B cell (primary cell): Measurements from ENCODE around the gene CTPS2.

Source experiments
- EZH2 ChIP-seq: IDR thresholded peaks from 2 replicates; pipeline ENCODE4 v1.6.1; 2012; ENCODE audit warnings: borderline replicate concordance, low read depth, mild to moderate bottlenecking, moderate library complexity, low read length; ENCODE audit not compliant: insufficient read depth, poor library complexity, severe bottlenecking
- TF ChIP-seq, protein P1 (sequence below): fragments of 200-600 bp; IDR thresholded peaks from one replicate; pipeline ENCODE4 v1.8.0; 2022; ENCODE audit warnings: antibody characterized with exemption, mild to moderate bottlenecking

DNA sequence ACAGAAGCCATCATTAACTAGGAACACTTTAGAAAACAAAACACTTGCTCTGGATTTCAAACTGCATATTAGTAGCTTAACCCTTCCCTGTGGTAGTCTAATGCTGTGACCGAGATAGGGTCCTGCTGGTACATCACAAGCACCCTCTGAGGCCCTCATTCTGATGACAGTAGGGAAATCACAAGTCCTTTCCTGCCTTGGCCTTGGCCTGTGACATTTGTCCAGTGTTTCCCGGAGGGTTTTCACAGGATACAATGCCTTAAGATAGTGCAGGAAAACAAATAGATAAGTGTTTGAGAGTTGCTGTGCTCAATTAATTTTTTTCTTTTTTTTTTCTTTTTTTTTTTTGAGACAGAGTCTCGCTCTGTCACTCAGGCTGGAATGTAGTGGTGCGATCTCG, 36.0 kb upstream of the CTPS2 start:
- TF ChIP-seq, protein P1, sequence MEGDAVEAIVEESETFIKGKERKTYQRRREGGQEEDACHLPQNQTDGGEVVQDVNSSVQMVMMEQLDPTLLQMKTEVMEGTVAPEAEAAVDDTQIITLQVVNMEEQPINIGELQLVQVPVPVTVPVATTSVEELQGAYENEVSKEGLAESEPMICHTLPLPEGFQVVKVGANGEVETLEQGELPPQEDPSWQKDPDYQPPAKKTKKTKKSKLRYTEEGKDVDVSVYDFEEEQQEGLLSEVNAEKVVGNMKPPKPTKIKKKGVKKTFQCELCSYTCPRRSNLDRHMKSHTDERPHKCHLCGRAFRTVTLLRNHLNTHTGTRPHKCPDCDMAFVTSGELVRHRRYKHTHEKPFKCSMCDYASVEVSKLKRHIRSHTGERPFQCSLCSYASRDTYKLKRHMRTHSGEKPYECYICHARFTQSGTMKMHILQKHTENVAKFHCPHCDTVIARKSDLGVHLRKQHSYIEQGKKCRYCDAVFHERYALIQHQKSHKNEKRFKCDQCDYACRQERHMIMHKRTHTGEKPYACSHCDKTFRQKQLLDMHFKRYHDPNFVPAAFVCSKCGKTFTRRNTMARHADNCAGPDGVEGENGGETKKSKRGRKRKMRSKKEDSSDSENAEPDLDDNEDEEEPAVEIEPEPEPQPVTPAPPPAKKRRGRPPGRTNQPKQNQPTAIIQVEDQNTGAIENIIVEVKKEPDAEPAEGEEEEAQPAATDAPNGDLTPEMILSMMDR: no peak
- TF ChIP-seq EZH2: no peak
